HG03521 (cell line): ENCODE measurements around the gene ALDH1B1.

Experiments used
- ATAC-seq: cut with Tn5 transposase; IDR thresholded peaks from one replicate; pipeline ENCODE4 v1.9.1; 2021; ENCODE audit warnings: mild to moderate bottlenecking, moderate library complexity; ENCODE audit not compliant: unreplicated experiment

ALDH1B1 gene

DNA sequence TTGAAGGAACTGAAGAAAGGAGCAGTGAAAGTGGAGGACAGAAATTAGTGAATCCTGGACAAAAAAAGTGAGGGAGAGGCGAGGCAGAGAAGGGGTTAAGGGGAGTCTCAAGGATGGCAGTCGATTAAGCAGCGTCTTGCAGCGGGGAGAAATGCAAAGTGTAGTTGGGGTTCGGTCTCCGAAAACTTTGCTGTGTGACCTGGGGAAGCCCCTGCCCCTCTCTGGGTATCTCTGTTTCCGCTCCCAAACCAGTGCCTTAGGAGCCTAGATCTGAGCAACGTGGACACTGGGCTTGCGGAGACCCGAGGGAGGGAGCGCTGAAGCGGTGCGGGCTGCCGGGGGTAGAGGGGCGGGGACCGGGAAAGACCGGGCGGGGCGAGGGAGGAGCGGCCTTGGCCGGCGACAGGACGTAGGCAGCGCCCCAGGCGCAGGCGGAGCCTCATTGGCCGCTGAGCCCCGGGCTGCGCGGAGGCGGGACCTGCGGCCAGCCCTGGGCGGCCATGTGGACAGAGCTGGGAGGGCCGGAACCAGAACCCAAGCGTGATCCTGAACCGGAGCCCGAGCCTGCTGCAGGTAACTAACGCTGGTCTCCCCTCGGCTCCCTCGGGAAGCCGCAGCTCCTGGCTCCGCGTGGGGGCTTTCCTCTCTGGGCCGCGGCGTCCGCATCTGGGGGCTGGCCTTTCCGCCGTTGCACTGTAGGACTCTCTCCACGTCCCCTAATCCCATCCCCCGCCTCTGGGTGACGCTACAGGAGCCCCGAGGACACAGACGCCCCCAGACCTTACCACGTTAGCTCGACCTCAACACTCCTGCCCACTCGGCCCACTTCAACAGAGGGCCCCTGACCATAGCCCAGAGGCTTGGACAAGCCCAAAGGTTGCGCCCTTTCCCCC, at the start of gene ALDH1B1:
TSS of gene ALDH1B1 (plus strand) at position 468 of the 893 bp plus-strand sequence. CDS start 3,047 bp downstream, outside the sequence.
- ATAC-seq, result peak; percentile 96

DNA sequence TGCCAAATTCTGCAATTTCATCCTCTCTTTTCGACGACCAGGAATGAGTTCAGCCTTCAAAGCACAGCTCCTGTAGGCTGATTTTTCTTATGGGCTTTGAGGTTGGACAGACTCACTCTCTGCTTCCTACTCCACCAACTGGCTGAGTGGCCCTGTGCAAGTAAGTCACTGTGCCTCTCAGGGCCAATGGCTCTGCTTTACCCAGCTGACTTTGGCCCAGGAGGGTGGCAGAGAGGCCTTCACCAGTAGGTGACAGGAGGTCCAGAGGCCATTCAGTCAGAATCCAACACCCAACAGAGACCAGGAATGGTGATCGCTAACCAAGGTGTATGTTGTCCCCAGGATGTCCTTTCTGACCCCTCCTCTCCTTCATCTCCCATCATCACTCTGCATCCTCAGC, 49.5 kb upstream of the ALDH1B1 start:
- ATAC-seq, result no peak

GRCh38 chr9:38343552-38343951, 49.0 kb upstream of the ALDH1B1 start:
- no peak for ATAC-seq

GRCh38 chr9:38344566-38345324, 47.8 kb upstream of the ALDH1B1 start:
- ATAC-seq, result no peak

GRCh38 chr9:38345851-38346755, 46.4 kb upstream of the ALDH1B1 start:
- no peak for ATAC-seq

DNA sequence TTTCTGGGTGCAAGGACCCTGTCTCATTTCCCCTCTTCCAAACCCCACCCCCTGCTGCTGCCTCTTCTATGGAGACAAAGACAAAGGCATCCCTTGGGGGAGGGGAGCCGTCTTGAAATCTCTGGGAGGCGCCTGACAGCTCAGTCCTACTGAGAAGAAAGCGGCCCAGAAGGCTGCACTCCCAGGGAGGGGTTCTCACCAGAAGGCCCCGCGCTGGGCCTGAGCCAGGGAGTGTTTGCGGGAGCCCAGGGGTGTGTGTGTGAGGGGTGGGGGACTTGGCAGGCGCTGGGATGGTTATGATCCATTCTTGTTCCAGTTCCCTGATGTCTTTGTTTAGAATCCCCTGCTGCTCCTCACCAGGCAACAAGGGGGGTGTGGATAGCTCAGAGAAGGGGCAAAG, 45.7 kb upstream of the ALDH1B1 start:
- ATAC-seq, result no peak

DNA sequence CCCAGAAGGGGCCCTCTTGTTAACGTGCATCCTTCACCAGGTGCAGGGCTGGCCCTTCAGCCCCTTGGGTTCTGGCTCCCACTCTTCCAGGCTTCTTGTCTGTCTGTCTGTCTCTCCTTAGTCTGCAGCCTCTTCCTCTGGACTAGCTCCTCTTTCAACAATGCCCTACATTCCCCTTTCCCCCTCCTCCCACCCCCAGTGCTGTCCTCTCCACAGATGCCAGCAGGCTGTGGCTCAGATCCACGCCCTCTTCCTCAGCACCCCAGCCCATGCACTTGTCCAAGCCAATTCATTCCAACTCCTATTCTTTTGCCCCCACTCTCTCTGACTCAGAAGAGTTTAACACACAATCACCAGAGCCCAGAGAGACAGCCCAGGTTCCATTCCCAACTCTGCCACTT, 45.2 kb upstream of the ALDH1B1 start:
- ATAC-seq, result no peak

DNA sequence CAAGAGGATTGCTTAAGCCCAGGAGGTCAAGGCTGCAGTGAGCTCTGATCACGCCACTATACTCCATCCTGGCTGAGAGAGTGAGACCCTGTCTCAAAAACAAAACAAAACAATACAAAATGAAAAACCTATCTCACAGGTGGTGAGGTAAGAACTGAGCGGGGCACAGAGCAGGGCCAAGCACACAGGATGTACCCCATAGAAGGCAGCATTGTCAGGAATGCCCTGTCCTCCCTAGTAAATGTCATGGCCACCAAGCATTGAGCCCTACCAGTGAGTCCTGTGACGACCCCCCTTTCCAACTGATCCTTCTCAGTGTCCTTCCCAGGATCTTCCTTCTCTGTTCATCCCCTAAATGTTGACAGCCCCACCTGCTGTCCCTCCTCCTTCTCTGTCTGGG, 44.6 kb upstream of the ALDH1B1 start:
- ATAC-seq, result no peak

GRCh38 chr9:38350529-38350928, 42.0 kb upstream of the ALDH1B1 start:
- ATAC-seq, result no peak

- no peak for ATAC-seq
These were observed 39.8 kb upstream of the ALDH1B1 start for GRCh38 chr9:38352530-38353328.

GRCh38 chr9:38355115-38355514, 37.4 kb upstream of the ALDH1B1 start:
- no peak for ATAC-seq

- no peak for ATAC-seq
These were observed 36.9 kb upstream of the ALDH1B1 start for GRCh38 chr9:38355517-38356120.

DNA sequence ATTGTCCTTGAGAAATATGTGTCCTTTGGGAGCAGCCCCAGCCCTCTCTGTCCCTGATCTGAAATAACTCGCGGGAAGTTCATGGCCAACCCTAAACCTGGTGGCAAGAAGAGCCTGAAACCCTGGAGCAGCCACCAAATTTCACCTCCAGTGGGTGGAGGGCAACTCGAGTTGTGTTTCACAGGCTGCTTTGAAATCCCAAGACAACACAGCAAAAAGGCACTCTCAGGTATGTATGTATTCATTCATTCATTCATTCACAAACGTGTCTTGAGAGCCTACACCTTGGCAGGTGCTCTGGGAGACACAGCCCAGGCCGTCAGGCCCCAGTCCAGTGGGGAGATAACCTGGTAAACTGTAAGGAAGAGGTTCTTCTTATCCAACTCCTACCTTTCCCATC, 35.7 kb upstream of the ALDH1B1 start:
- no peak for ATAC-seq

GRCh38 chr9:38357350-38358114, 35.0 kb upstream of the ALDH1B1 start:
- ATAC-seq, result no peak

DNA sequence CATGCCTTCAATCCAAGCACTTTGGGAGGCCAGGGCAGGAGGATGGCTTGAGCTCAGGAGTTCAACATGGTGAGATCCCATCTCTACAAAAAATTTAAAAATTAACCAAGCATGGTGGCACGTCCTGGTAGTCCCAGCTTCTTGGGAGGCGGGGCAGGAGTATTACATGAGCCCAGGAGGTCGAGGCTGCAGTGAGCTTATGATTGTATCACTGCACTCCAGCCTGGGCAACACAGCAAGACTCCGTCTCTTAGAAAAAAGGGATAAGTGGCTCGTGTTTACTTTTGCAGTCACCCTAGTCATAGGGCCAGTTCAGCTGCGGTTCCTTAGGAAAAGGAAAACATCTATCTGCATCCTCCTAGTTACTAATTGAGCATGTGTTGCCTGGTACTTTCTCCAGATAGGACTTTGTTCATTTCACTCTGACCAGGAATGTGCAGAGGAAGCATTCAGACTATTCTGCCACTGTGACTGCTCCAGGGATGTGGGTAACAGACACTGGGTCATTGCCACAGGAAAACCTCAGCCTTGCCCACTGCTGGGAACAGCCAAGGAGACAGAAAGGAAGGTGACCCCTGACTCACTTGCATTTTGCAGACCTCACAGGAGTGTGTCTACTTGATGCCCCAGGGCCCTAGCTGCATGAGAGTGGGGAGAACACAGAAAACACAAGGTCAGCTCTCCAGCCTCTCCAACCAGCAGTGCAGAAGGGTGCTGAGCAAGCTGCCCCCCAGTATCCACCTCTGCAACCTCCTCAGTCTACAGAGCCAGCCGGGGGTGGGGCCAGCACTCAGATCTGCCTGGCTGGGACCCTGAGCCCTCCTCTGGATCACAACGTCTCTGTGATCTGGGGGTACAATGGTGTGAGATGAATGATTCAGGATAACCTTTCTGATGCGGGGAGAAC, 33.9 kb upstream of the ALDH1B1 start:
- ATAC-seq, result no peak

DNA sequence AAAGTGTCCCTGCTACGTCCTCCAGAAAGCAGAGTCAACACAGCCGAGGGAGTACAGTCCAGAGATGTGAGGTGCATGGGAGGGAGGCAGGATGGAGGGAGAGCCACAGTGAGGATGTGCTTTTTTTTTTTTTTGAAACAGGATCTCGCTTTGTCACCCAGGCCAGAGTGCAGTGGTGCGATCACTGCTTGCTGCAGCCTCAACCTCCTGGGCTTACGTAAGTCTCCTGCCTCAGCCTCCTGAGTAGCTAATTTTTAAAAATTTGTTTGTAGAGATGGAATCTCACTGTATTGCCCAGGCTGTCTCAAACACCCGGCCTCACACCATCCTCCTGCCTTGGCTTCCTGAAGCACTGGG, 33.2 kb upstream of the ALDH1B1 start:
- no peak for ATAC-seq

- ATAC-seq, result no peak
These were observed 32.7 kb upstream of the ALDH1B1 start for GRCh38 chr9:38359689-38360385.
